Measurements from ENCODE around the gene SETDB2.

SETDB2 gene, protein sequence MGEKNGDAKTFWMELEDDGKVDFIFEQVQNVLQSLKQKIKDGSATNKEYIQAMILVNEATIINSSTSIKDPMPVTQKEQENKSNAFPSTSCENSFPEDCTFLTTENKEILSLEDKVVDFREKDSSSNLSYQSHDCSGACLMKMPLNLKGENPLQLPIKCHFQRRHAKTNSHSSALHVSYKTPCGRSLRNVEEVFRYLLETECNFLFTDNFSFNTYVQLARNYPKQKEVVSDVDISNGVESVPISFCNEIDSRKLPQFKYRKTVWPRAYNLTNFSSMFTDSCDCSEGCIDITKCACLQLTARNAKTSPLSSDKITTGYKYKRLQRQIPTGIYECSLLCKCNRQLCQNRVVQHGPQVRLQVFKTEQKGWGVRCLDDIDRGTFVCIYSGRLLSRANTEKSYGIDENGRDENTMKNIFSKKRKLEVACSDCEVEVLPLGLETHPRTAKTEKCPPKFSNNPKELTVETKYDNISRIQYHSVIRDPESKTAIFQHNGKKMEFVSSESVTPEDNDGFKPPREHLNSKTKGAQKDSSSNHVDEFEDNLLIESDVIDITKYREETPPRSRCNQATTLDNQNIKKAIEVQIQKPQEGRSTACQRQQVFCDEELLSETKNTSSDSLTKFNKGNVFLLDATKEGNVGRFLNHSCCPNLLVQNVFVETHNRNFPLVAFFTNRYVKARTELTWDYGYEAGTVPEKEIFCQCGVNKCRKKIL

DNA sequence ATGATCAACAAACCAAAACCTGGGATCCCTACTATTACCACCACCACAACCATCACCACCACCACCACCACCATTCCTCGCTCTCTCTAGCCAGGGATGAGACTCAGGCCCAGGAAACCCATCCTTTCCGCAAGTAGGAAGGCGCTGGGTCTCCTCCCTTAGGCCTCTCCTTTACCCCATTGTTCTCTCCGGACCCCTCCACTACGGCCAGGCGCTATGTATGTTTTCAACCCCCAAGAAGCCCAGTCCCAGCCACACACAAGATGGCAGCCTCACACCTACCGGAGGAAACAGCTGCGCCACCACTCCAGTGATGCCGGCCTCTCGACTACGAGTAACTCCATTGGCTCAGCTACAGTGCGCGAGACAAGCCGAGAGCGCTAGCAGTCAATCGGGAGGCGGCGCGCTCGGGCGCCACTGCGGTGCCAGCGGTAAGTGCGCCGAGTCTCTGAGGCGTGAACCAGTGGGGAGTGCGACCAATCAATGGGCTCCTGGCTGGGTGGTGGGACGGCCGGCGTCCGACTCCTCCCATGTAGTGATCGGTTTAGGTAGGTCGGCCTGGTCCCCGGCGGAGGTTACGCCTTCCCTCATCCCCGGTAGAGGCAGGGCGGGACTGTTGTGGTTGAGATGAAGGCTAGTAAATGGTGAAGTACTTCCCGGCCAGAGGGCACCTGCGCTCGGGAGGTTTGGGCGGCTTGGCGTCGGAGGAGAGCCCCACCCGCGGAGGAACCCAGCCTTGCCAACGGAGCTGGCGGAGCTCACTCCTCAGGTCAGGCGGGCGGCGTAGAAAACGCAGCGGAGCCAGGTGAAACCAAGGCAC is at the start of gene SETDB2, which contains the start of gene CAB39L:
Gene SETDB2 (plus strand): TSS at position 571 of the 820 bp plus-strand sequence. CDS start 7,620 bp downstream, outside the sequence.
Gene CAB39L (minus strand): TSS at position 361 of the 820 bp plus-strand sequence. CDS start 61,154 bp downstream, outside the sequence.
- DNase-seq, result peak; percentile 84

DNA sequence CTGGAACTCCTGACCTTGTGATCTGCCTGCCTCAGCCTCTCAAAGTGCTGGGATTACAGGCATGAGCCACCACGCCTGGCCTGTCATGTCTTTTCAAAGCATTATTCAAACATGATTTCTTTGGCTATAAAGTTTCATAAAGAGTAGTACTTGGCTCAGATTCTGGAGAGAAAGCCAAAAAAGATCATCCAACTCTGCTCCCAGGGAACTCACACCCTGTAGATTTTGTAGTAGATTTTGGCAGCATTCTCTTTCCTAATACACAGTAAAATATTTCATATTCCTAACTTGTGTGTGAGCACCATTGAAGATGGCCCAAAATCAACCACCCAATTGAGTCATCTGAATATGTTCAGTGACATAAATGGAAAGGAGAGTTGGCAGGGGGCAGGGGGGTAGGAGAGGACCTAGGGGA is 48.6 kb upstream of the SETDB2 start:
- no peak for DNase-seq

DNA sequence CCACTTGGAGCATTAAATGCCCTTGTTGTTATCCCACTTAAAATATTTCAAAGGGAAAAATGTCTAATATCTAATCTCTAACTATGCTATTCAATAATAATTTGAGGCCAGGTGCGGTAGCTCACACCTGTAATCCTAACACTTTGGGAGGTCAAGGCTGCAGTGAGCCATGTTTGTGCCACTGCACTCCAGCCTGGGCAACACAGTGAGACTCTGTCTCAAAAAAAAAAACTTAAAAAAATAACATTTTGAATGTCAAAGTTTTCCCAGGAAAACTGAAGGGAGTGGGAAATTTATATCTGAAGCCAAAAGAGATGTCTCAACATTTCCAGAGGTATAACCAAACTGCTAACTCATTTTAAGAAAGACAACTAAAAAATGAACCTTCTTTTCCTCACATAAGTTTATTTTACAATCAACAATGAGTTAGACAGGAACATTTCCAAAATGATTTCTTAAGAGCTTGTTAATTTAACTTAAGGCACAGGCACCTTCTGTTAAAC is 48.1 kb upstream of the SETDB2 start:
- no peak for DNase-seq

DNA sequence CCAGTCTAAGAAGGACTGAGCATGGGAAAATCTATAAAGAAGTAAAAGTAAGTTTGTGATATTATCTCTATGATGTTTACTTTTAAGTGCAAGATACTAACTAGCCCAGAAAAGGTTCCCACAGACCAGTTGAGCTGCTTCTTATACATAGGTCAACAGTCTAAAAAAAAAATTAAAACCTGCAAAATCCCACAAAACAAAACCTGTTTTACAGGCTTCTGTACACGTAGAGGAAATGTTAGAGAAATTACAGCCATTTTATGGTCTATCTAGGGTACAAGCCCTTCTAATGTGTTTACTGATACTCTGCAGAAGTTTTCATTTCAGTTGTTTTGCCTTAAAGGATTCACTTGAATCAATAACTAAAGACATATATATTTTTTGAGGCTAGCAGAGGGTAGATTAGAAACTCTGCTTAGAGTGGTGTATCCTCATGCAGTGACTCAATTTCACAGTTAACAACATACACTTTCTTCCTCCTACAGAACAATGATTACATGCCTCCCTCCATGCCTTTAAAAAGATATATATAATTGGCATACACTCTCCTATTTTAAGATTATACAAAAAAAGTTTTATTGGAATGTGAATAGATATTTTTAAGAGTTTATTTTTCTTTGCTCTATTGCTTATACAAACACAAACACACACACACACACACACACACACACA is 44.1 kb upstream of the SETDB2 start:
- no peak for DNase-seq

DNA sequence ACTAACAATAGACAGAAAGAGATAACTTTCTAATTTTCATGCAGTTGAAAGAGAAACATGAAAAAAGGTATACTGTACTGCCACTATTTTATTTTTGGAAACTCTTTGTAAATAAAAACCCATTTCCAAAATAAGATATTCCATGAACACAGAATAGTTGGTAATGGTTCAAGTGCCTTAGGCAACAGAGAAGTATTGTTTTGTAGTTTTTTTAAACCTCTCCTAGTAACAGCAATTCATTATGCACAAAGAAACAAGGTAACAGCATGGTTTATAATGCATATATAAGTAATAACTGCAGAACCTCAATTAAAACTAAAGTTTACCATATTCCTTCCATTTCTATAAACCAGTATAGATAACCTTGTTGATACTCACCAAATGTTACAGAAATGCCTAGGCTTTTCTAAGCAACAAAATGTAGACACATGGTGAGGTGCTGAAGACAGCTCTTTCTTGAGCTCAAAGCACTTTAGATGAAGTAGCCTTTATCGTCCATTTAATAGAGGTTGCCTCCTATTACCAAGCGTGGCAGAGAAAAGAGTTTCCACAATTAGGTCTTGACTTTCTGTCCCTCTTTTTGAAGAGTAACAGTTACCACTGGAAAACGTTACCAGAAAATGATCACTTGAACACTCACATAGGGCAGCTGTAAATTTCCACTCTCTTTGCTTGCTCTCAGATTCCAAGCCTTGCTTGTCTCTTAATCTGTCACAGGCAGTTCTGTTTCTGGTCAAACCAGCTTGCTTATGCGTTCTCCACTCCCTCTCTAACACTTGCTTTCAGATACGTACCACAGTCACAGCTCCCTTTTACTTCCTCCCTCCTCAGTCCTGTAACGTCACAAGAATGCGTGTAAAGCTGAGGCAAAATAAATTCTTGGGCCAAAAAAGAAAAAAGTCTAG is 43.1 kb upstream of the SETDB2 start:
- no peak for DNase-seq

DNA sequence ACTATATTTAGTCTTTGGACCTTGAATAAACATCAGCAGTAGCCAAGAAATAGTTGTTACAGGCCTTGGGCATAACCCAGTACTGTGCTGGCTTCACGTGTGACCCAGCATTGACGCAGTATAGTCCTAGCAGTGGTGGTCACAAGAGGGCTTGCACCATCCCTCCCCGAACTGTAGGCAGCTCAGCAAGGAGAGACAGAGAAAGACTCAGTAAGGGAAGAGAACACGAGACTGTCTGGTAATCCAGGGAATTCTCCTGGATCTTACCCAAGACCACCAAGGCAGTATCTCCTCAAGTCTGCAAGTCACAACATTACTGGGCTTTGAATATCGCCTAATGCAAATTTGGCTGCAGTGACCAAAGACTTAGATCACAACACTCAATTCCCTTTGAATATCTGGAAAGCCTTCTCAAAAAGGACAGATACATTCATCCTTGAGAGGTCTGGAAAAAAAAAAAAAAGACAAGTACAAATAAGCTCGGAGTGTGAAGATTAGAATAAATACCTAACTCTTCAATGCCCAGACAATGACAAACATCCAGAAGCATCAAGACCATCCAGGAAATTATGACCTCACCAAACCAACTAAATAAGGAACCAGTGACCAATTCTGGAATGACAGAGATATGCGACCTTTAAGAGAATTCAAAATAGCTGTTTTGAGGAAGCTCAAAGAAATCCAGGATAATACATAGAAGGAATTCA is 39.9 kb upstream of the SETDB2 start:
- no peak for DNase-seq

DNA sequence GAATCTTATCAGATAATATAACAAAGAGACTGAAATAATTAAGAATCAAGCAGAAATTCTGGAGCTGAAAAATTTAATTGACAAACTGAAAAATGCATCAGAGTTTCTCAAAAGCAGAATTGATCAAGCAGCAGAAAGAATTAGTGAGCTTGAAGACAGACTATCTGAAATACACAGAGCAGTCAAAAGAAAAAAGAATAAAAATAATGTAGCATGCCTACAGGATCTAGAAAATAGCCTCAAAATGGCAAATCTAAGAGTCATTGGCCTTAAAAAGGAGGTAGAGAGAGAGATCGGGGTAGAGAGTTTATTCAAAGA is 39.4 kb upstream of the SETDB2 start:
- no peak for DNase-seq

DNA sequence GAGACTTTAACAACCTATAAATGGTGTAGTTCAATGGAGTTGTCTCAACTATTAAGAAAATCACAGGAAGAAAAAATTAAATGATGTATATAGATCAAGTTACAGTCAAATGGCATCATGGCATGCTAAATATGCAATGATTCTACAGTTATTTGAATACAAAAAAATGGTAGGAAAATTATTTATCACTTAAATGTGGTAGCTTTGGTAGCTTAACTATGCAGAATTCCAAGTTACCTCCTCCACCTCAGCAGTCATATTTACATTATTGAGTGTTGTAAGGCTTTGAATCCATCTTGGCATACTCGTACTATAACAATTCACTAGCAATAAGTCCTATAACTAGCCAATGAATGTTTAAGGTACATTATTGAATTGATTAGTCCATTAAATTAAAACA is 37.0 kb upstream of the SETDB2 start:
- DNase-seq, result no peak

DNA sequence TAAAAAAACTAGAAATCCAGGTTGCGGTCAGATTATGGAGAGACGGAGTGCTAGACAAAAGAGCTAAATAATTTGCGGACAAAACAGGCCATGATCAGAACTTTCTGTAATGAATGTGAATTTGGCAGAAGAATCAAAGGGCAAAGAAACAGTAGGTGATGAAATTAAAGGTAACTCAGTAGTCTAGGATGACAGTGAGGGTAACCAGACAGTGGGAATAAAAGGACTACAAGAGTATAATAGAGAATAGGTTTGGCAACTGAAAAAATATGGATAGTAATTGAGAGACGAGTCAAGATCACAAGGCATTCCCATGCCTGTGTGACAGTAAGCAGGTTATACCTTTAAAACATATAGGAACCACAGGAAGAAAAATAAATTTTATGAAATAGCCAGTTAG is 36.1 kb upstream of the SETDB2 start:
- no peak for DNase-seq

DNA sequence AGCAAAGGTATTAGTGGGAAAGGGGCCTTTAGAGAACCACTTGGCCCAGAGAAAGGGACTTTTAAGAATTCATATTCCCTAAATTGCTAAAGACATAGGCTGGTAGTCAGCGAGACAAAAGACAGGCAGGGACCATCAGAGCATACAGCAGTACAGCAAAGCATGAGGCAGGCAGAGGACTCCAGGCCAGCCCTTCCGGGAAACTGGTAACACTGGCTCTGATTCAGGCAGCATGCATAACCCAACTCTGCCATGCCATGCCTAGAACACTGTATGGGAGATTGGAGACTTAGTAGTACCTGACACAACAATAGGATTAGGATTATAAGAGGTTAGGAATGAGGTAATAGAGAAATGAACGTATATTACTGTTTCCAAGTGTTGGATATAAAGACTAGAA is 35.1 kb upstream of the SETDB2 start:
- DNase-seq, result no peak

DNA sequence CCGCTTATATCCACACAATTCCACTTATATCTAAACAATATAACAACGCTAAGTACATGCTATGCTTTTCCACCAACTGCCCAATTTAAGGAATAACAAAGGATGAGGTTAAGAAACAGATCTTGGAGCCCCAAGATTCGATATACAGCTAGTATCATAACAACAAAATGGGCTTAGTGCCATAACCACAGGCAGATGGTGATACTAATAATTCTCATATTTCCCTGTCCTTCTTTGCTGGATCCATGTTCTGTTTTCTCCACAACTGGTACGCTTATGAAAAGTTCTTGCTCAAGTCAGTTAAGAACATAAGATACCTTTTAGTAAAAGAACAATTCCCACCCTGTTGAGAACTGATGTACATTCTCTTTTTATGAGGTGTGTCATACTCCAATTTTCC is 34.1 kb upstream of the SETDB2 start:
- no peak for DNase-seq

DNA sequence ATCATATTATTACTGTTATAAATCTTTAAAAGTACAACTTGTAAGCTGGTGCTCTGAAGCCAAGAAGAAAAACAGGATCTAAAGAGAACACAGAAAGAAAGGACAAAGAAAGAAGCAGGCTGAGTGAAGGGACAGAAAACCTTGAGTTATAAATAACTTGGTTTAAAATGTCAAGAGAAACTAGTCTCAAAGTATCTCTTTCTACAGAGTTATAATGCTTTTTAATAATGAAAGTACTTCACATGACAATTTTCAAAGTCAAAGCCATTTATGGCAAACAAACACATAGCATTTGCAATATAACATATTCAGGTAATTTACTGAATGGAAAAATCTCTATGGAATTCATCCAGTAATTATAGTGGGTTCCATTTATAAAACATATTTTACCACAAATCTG is 33.6 kb upstream of the SETDB2 start:
- DNase-seq, result no peak

DNA sequence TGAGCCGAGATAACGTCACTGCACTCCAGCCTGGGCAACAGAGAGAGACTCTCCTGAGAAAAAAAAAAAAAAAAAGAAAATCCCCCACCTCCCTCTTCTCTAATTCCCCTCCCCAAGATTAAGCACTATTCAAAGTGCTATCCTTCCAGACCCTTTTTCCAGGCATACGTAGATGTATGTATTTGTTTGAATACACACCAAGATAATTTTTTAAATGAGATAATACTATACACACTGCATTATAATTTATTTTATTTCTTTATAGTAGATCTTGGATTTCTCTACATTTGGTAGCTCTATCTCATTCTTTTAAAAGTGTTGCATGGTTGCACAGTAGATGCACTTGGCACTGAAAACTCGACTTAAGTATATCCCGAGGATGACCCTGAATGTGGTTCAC is 32.7 kb upstream of the SETDB2 start:
- no peak for DNase-seq

DNA sequence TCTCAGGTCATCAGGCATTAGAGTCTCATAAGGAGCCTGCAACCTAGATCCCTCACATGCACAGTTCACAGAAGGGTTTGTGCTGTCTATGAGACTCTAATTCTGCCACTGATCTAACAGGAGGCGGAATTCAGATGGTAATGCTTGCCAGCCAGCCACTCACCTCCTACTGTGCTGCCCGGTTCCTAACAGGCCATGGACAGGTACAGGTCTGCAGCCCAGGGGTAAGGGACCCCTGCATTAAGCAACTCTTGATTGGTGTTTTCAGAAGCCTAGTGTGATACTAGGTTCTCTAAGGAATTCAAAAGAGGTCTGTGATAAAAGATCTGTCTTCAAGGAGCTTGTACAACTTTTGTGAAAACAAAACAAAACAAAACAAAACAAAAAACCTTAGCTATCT is 31.3 kb upstream of the SETDB2 start:
- DNase-seq, result no peak

DNA sequence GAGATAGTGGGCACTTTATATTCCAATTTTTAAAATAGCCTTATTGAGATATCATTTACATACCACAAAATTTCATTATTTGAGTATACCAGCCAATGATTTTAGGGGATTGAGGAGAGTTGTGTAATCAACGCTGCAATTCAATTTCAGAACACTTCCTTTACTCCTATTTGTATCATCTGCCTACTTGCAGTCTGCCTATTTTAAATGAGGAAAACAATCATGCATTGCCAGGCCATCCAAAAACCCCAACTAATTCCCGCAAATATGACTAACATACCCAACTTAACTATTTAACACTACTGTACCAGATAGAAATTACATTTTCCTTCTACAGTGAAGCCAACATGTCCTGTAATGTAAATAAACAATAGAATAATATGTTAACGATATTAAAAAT is 26.9 kb upstream of the SETDB2 start:
- no peak for DNase-seq

DNA sequence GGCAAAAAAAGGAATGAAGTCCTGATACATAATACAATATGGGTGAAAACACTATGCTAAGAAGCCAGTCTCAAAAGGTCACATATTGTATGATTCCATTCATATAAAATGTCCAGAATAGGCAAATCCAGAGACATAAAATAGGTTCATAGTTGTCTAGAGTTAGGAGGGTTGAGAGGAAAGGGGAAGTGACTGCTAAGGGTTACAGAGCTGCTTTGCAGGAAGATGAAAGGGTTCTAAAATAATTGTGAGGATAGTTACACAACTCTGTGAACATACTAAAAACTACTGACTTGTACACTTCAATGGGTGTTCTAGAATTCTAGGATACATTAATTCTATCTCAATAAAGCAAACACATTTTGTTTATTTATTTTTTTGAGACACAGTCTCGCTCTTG is 25.9 kb upstream of the SETDB2 start:
- DNase-seq, result no peak

DNA sequence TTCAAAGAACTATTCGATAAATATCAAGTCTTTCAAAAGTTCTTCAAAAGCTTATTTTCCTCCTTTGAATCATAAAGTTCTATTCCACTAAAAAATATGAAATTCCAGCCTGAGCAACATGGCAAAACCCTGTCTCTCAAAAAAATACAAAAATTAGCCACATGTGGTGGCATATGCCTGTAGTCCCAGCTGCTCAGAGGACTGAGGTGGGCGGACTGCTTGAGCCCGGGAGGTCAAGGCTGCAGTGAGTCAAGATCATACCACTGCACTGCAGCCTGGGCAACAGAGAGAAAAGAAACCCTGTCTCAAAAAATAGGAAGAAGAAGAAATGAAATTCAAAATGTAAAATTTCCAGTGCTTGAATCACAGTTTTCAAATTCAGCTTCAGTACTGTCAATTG is 24.8 kb upstream of the SETDB2 start:
- no peak for DNase-seq

DNA sequence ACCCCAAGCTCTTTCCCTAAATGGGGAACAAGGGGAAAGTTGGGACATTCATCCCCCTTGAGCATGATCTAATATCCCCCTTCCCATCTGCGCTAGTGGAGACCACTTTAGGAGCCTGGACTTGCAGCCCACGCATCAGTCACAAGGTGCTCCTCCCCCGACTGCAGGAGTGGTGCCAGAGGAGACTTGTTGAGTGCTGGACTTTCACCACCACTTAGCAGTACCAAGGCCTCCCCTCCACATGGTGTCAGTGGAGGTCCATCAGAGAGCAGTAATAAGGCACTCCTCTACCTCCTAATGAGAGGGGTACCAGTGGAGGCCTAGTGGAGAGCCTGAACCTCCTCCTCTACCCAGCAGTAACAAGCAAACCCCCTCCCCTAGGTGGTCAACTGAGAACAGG is 22.7 kb upstream of the SETDB2 start:
- no peak for DNase-seq

DNA sequence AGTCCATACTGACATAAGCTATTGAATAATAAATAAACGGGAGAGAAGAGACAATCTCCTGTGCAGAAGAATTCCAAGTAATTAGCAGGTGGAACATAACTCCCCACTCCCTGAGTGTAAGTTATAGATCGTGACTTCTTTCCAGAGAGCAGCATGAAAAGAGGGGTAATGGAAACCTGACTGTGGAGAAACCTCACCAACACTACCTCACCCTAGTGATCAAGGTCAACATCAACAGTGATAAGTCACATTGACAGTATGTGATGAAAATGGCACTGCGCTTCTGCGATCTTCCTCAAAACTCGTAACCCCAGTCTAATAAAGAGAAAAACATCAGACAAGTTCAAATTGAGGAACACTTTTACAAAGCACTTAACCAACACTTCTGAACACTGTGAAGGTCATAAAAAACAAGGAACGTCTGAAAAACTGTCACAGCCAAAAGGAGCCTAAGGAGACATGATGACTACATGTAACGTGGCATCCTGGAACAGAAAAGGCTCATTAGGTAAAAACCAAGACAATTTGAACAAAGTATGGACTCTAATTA is 20.0 kb upstream of the SETDB2 start:
- no peak for DNase-seq

DNA sequence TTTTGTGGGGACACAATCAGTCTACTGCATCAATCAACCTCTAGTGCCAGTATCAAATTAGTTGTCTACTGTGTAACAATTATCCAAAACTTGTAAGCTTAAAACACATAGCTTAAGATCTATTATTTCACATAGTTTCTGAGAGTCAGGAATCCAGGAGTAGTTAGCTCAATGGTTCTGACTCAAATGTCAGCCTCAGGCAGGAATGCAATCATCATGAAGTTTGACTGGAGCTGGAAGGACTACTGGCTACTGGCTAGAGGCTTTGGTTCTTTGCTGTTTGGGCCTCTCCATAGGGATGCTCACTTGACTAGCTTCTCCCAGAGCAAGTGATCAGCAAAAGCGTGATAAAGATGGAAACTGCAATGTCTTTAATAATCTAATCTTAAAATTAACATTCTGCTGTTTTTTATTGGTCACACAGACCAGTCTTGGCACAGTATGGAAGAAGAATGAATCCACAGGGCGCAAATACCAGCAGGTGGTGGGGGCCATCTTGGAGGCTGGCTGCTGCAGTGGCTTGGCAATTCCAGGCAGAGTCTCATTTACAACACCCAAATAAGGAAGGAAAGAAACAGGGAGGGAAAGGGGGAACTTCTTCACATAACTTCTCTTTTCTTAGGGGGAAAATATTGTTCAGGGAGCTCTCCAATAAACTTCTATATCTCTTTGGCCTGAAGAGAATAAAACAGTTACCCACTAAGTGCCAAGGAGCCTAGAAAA is 15.9 kb upstream of the SETDB2 start:
- DNase-seq, result no peak

Data from NCI-H1436 treated with DMSO at 0.1 percent for 48 hours (cell line).